ENCODE measurements around the gene HMGB1.

HMGB1 gene

GRCh38 chr13:30406779-30407416, 58.8 kb downstream of the HMGB1 start:
- Histone ChIP-seq H3K27ac (ENCODE audit: low read depth, low read length) (no peak overlapping the region), H3K9me3 (ENCODE audit: control insufficient read depth in 1 of 2, low read length in 2 of 2) (no peaks in the 10 kb centered on the region), H3K36me3 (ENCODE audit: control insufficient read depth in 1 of 2, insufficient read depth in 2 of 2, low read length in 2 of 2) (no peaks in the 10 kb centered on the region), H3K4me1 (ENCODE audit: control insufficient read depth in 1 of 2, insufficient read depth in 2 of 2, low read length in 2 of 2) (peaks cover 5 to 10% of the 10 kb centered on the region in 2 donors), H3K27me3 (ENCODE audit: control insufficient read depth in 1 of 2, insufficient read depth in 2 of 2, low read length in 2 of 2) (no peaks in the 10 kb centered on the region), H3K4me3 (ENCODE audit: low read depth in 1 of 2, low read length in 2 of 2) (no peak overlapping the region), H3K9ac (ENCODE audit: low read depth in 1 of 2, low read length in 2 of 2) (no peak overlapping the region)
